Activated CD4-positive, alpha-beta T cell treated with anti-CD3 and anti-CD28 coated beads for 24 hours (primary cell): ENCODE results near the gene DDX47.
"Not testable (repeated sequence)": the region's sequence is repeated elsewhere in the genome, so short reads cannot be mapped to it uniquely, and the experiment has no call there.

Experiments used
- DNase-seq, 2 donors: peaks; one replicate each; pipeline ENCODE4 v3.0.0-alpha.2; 2020; ENCODE audit warnings: low read depth in 2 of 2

Gene DDX47

DNA sequence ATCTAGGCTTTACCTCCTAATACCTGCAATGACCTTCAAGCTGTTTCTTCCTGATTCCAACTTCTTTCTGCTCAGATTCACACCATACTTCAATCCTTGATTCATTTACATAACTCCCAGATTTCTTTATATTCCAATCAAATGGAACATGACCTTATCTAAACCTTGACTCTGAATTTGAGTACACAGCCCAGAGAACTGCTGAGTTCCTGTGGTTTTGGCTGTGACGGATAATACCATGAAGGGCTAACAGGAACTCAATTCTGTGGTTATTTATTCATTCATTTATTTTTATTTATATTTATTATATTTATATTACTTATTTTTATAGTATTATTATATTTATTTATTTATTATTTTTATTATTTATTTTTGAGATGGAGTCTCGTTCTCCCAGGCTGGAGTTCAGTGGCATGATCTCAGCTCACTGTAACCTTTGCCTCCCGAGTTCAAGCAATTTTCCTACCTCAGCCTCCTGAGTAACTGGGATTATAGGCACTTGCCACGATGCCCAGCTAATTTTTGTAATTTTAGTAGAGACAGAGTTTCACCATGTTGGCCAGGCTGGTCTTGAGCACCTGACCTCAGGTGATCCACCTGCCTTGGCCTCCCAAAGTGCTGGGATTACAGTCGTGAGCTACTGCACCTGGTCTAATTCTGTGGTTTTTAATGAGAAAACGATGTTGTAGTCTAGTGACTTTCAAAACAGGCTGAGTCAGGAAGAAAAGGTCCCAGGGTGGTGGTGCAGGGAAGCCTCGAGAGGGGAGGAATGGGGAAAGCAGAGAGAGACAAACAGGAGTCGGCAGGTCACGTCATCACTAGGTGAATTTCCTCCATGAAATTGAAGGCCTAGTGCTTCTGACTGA is 16.0 kb upstream of the DDX47 start:
- no peak for DNase-seq

DNA sequence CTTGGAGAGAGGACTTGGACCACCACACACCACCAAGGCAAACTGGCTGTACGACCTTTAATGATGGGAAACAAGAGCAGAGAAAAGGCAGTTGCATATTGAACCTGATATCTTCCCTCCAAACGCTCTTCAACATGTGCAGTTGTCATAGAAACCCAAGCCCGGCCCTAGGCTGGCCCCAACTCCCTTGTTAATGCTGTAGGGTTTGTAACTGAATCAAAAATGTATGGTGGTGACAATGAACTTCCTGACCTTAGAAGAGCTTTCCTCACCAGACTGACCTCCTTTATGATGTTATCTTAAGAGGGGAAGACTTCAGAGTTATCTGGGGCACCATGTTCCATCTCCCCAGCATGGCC is 15.4 kb upstream of the DDX47 start:
- no peak for DNase-seq

DNA sequence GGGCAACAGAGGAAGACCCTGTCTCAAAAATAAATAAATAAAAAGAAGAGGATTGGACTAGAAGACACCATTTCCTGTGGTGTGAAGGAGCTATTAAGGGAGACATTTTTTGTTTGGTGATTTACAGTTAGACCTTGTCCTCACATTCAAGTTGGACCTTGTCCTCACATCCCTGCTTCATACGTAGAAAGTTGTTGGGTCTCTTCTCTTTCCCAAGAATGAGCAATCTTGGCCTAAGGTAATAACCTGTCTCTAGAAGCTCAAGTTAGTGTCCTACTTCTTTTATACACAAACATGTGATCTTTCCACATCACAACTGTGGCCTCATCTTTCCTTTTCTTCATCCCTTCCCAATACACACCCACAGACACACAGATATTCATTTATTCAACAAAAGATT is 14.7 kb upstream of the DDX47 start:
- no peak for DNase-seq

DNA sequence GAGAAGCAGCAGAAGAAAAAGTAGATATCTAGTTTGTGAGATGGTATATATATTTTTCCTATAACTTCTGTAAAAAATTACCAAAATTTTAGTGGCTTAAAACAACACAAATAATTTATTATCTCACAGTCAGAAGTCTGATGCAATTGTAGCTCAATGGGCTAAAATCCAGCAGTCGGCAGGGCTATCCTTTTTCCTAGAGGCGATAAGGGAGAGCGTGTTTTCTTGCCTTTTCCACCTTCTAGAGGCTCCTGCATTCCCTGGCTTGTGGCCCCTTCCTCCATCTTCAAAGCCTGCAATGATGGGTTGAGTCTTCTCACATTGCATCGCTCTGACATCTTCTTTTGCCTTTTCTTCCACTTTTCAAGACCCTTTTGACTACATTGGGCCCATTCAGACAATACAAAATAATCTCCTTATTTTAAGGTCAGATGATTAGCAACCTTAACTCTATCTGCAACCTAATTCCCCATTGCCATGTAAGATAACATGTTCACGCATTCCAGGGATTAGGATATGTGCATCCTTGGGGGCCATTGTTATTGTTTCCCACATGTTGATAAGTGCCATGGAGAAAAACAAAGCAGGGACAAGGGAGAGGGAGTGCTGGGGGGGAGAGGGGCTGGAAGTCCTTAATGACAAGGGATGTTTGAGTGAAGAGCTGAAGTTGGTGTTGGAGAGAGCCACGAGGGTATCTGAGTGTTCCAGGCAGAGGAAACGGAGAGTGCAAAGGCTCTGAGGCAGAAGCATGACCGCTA is 13.8 kb upstream of the DDX47 start:
- no peak for DNase-seq

DNA sequence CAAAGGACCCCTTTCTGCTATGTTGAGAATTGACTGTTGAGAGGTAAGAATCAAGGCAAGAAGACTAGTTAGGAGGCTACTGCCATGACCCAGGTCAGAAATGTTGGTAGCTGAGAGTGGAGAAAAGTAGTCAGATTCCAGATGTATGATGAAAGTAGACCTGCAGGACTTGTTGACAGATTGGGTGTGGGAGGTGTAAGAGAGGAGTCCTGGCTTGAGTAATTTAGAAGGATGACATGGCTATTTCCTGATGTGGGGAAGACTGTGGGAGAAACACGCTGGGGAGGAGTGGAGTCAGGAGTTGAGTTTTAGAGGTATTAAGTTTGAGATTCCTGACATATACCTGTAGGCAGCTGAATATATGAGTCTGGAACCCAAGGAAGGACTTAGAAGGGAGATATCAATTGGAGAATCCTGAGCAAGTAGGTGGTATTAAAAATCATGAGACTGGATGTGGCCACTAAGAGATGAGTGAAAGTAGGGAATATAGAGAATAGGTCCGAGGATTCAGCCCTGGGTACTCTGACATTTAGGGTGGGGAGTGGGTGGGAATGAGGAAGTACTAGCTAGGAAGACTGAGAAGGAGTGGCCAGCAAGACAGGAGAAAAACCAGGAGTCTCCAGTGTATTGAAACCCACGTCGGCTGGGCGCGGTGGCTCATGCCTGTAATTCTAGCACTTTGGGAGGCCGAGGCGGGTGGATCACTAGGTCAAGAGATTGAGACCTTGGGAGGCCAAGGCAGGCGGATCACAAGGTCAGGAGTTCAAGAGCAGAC is 12.6 kb upstream of the DDX47 start:
- DNase-seq = no peak

DNA sequence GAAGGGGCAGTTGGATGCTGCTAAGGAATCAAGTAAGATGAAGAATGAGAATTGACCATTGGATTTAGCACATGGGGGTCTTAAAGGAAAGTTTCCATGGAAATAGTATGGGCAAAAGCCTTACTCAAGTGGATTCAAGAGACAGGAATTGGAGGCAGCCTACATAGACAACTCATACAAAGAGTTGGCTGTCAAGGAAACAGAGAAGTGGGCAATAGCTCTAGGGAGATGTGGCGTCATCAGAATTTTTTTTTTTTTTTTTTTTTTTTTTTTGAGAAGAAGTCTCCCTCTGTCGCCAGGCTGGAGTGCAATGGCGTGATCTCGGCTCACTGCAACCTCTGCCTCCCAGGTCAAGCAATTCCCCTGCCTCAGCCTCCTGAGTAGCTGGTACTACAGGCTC is 11.5 kb upstream of the DDX47 start:
- DNase-seq = not testable (repeated sequence)

DNA sequence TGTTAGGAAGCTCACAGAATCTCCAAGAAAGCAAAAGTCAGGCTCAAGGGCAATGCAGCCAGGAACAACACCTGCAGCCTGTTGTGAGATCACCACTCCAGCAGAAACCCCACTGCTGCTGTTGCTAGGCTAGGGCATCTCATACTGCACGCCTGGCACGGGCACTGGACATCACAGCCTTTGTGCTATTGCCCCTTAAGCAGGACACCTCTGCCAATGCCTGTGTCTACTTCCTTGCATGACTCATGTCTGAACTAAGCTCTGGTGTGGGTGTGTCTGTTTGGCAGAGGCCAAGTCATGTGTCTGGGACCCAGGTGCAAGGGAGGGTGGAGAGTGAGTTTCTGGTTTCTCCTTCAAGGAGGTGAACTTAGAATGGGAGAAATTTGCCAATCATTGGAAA is 10.0 kb upstream of the DDX47 start:
- DNase-seq = no peak

DNA sequence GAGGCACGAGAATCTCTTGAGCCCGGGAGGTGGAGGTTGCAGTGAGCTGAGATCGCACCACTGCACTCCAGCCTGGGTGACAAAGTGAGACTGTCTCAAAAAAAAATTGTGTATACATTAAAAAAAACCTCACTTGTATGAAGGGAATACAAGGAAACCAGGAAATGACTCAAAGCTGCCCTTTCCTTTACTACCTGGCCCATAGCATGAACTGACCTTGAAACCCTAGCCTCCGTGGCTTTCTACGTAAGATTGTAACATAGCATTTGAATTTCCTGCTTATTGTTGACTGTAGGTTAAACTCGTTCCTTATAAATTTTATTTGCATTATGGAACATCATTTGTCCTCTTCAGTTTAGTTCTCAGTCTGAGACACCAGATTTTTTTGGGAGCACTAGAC is 9.1 kb upstream of the DDX47 start:
- DNase-seq = no peak

DNA sequence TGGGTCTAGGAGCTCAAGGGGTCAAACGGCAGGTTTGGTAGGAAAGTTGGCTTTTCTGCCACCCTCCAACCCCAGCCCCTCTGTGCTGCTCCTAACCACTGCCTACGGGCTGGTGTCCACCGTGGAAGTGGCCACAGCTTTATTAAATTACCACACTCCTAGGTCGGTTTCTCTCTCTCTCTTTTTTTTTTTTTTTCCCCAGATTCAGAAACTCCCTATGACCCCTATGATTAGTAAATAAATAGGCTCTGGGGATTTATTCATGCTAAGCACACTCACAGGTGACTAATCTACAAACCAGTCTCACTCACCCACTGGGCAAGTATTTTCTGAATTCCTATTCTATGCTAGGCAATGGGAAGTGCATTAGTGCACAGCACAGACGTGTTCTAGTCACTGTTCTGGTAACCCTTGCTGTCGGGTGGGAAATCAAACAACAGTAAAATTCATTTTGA is 8.7 kb upstream of the DDX47 start:
- DNase-seq = no peak

DNA sequence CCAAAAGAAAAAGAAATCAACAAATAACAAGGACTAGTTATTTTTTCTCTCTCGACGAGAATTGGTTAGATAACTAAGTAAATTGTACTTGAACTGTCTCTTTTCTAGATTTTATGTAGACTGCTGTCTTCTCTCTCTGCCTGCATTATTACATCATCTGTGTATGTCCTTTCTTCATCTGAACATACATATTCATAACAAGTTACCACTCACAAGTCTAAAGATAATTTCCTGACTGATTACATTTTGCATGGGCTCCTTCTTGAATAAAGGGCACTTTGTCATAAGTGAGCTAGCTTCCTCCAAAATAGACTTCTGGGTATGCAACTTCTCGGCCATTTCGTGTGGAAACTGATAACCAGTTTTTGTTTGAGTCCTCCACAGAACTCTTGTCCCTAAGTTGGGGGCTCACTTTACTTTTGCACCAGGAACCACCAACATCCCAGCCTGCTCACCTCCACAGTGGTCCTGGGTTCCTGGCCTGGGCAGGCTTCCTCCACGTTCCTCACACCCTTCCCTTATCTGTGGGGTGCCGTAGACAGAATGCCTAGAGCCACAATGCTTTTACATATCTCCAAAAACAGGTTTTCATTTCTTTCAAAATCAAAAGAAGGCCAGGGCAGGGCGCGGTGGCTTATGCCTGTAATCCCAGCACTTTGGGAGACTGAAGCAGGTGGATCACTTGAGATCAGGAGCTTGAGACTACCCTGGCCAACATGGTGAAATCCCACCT is 6.2 kb upstream of the DDX47 start:
- no peak for DNase-seq

DNA sequence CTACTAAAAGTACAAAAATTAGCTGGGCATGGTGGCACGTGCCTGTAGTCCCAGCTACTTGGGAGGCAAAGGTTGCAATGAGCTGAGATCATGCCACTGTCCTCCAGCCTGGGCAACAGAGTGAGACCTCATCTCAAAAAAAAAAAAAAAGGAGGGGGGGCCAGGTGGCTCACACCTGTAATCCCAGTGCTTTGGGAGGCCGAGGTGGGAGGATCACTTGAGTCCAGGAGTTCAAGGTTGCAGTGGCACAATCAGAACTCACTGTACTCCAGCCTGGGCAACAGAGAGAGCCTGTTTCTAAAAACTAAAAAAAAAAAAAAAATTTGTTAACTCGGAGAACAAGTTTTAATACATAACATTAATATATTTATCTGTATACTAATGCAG is 5.6 kb upstream of the DDX47 start:
- DNase-seq = not testable (repeated sequence)

DNA sequence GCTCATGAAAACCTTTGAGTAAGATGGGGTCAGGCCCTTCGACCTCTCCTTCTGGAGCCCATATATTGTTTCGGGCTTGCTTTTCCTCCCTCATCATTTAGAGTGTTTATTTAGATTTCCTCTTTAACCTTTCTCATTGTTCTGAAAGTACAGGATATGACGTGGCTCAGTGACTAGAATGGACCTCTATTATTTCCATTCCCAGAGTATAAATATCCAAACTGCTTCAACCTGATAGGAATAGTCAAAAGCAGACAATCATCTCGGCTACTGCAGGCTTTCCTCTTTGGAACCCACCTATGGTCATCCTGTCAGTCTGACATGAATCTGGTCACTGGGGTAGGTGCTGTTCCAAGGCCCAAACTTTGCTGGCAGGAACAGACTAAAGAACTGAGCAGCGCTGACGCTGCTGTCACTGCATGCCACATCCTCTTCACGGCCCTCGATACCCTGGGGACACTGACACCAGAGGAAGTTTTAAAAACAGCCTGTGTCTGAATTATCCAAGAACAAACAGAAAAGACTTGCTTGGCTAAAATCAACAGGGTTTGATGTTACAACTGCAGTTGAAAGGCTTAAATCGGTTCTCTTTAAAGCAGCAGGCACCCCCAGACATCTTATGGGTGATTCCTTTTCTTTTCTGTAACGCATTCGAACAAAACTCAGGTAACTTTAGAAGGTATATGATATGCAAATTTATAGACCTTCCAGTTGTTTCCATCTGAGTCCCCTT is 5.0 kb upstream of the DDX47 start:
- no peak for DNase-seq

DNA sequence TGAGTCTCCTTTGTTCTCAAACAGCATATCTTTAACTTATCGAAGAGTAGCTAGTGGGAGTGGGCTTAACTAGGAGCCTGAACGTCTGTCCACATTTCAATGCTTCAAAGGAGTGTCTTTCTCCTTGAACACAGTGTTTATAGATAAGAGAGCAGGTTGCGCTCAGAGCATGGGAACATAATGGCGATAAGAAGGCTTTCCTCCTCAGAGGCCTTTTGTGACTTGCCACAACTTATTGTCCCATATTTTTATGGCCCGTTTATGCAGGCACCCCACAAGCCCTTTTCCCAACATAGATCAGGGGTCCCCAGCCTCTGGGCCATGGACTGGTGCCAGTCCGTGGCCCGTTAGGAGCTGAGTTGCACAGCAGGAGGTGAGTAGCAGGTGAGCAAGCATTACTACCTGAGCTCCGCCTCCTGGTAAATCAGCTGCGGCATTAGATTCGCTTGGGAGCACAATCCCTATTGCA is 2.6 kb upstream of the DDX47 start:
- DNase-seq = no peak

DNA sequence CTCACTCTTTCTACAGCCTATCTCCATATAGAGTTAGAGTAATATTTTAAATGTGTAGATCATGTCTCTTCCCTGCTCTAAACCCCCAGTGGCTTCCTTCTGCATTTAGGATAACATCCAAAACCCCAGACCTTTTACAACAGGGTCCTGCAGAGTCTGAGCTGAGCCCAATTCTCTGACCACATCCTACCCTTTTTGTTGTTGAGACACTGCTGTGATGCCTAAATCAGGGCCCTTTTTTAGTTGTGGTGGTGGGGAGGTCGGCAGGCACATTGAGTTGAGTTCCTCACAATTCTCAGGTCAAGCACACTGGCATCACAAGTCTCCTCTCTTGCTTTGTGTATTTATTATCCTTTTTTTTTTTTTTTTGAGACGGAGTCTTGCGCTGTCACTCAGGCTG is 1.8 kb upstream of the DDX47 start:
- DNase-seq = no peak

DNA sequence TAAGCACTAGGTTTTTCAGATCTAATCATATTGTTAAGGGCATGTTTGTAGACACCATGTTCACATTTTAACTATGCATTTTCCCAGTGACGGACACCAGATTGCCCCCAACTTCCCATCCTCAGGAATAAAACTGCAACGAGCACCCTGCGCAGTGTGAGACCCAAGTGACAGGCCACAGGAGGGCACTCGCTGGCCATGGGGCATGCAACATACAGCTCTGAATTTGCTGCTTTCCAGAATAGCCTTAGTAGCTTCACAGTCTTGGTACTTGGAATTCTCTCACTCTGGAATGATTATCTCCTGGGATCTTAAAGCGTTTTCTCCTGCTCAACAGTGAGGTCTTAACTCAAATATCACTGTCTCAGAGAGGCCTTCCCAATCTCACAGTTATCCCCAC is 972 bp upstream of the DDX47 start:
- DNase-seq = no peak

DNA sequence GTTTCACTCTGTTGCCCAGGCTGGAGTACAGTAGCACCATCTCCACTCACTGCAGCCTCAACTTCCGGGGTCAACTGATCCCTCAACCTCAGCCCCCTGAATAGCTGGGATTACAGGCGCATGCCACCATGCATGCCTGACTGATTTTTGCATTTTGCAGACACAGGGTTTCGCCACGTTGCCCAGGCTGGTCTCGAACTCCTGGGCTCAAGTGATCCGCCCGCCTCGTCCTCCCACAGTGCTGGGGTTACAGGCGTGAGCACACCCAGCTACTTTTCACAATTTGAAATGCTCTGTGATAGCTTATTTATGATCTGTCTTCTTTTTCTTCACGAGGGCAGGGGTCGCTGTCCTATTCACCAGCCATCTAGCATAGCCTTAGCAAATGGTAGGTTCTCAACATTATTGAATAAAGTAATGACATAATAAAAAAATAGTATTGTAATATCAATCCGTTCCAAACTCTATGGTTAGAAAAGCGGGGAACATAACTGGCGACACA is 477 bp upstream of the DDX47 start:
- no peak for DNase-seq

DNA sequence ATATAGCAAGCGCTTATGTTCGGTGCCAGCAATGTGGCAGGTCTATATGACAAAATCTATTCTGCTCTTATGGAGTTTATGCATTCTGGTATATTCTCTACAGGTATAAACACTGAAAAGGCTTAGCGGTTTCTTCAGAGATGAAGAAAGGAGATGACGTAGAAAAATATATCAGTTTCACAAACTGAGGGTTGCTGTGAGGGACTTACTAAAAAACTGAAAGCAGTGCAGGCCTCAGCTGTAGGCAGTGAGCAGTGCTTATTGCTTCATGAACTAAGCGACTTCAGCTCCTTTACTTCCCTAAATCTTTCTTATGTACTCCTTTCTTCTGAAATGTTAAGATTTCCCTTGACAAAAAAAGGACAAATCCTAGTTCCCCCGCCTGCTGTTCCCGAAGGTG is 4.5 kb downstream of the DDX47 start:
- DNase-seq = no peak

DNA sequence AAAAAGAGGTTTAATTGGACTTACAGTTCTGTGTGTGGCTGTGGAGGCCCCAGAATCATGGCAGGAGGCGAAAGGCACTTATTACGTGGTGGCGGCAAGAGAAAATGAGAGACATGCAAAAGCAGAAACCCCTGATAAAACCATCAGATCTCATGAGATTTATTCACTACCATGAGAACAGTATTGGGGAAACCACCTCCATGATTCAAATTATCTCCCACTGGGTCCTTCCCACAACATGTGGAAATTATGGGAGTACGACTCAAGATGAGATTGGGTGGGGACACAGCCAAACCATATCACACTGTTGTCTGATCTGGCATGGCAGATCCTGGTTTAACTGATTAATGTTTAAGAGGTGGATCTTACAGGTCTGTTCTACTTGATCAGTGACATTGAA is 5.6 kb downstream of the DDX47 start:
- DNase-seq = no peak

DNA sequence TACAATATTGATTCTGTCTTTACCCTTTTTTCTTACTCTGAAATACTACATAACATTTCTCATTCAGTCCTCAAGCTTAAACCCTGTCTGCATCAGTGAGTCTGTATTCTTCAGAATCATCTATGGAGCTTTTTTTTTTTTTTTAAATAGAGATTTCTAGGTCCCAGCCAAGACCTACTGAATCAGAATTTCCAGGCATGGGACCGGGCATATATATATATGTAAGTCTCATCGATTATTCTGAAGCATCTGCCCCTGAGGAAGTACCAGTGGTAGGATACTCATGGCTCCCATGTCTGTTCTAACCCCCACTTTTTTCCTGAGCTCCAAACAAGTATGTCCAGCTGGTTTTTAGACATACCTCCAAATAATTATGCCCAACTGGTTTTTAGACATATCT is 6.1 kb downstream of the DDX47 start:
- no peak for DNase-seq

DNA sequence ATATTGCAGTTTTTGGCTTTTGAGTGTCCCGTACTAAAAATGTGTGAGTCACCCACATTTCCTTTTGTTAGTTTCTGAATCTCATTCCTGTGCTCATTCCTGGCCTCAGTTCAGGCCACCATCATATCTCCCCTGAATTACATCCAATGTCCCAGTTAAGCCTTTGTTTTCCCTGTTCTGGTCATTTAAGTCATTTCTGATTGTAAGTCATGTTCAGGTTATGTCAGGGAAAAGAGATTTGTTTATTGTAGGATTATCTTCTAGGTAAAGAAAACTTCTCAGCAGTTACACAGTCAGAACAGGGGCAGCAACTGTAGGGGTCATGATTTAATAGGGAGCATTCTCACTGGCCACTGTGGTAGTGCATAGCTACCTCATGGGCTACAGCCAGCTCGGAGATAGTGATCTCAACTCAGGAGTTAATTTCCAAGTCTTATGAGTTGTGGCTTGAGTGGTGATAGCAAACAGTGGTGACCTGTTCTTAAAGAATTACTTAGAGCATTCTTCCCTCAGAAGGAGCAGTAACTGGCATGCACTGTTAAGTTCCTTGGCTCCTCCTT is 6.7 kb downstream of the DDX47 start:
- no peak for DNase-seq
